ENCODE data around the gene PCDH10. TPM values are rescaled to one million over a fixed set of nuclear protein-coding genes. Genes with fewer than 3 reads are reported as not detected.

Gene PCDH10
- total RNA-seq, 2 experiments from 2014 or later, result not detected

DNA sequence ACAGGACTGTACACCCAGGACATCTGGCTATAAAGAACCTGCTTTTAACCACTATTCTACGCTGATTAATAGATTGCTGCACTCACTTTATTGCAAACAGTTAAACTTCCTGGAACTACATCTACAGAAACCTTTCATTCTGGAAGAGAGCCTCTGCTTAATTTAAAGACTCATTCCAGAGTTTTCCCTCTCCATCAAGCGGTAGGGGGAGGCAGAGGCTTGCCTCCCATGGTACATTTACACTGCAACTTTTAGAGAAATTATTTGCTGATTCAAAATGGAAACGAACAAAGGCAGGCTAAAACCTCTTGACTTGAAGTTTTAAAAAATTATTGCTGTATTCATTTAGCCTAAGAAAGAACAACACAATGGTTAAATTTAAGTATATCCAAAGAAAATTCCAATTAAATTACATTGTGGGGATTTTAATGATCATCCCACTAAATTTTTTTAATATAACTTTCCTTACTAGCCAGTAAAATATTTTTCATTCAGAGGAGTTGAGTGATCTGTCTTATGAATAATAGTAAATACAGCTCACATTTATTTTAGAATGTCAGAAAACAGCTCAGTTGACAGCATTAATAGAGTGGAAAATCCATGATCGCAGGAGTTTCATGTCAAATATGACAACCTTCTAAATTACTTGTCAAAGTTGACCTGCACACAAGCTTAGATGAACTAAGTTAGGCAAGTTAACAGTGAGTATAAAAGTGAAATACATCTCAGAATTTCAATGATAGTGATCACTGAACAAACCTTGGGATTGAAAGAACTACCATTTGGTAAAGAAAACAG lies 46.3 kb upstream of the PCDH10 start:
- H3K9me3 ChIP-seq (ENCODE audit: control insufficient read depth in 1 of 2, insufficient read depth in 1 of 2, low read length in 2 of 2), result no peaks in the 10 kb centered on the region
- no peaks in the 10 kb centered on the region for H3K27me3 ChIP-seq (ENCODE audit: control insufficient read depth in 1 of 2, insufficient read depth in 2 of 2, low read length in 2 of 2)
- H3K27ac ChIP-seq (ENCODE audit: low read depth in 1 of 2, low read length in 2 of 2), result no peak overlapping the region
- H3K4me1 ChIP-seq (ENCODE audit: insufficient read depth, low read length), result no peaks in the 10 kb centered on the region
- H3K4me1 Mint-ChIP-seq (ENCODE audit: low read depth), result no peaks in the 10 kb centered on the region
- no peak overlapping the region for H3K4me3 Mint-ChIP-seq
- POLR2A ChIA-PET, result no interaction called here
- no peak for ATAC-seq (ENCODE audit: poor library complexity)
- peaks cover 6% of the 10 kb centered on the region for H3K9me3 Mint-ChIP-seq
- DNase-seq, result no peak
- H3K27me3 Mint-ChIP-seq, result no peaks in the 10 kb centered on the region
- H3K36me3 Mint-ChIP-seq (ENCODE audit: low read depth), result no peaks in the 10 kb centered on the region
- TF ChIP-seq, protein P1, sequence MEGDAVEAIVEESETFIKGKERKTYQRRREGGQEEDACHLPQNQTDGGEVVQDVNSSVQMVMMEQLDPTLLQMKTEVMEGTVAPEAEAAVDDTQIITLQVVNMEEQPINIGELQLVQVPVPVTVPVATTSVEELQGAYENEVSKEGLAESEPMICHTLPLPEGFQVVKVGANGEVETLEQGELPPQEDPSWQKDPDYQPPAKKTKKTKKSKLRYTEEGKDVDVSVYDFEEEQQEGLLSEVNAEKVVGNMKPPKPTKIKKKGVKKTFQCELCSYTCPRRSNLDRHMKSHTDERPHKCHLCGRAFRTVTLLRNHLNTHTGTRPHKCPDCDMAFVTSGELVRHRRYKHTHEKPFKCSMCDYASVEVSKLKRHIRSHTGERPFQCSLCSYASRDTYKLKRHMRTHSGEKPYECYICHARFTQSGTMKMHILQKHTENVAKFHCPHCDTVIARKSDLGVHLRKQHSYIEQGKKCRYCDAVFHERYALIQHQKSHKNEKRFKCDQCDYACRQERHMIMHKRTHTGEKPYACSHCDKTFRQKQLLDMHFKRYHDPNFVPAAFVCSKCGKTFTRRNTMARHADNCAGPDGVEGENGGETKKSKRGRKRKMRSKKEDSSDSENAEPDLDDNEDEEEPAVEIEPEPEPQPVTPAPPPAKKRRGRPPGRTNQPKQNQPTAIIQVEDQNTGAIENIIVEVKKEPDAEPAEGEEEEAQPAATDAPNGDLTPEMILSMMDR (IDR thresholded peaks at IDR 0.05), result no peak
- no peak overlapping the region for H3K27ac Mint-ChIP-seq
- CTCF ChIA-PET, result no interaction called here
- intact Hi-C loops (cut with DNase I, micrococcal nuclease), result no loop called here
- H3K4me3 ChIP-seq (ENCODE audit: low read length), result no peak overlapping the region
- H3K36me3 ChIP-seq (ENCODE audit: insufficient read depth, low read length), result no peaks in the 10 kb centered on the region

DNA sequence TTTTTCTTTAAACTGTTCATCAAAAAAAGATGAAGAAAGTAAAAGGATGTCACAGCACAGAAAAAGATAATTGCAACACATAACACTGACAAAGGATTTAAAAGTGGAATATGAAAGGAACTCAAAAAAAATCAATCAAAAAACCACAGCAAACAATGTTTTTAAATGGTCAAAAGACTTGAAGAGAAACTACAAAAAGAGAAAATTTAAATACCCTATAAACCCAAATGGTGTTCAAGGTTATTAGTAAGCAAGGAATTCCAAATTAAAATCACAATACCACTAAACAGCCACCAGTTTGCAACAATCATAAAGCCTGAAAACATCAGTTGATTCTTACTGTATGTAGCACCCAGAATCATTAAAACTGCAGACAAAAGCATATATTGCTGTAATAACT lies 36.5 kb upstream of the PCDH10 start:
- intact Hi-C loops (cut with DNase I, micrococcal nuclease), result no loop called here

DNA sequence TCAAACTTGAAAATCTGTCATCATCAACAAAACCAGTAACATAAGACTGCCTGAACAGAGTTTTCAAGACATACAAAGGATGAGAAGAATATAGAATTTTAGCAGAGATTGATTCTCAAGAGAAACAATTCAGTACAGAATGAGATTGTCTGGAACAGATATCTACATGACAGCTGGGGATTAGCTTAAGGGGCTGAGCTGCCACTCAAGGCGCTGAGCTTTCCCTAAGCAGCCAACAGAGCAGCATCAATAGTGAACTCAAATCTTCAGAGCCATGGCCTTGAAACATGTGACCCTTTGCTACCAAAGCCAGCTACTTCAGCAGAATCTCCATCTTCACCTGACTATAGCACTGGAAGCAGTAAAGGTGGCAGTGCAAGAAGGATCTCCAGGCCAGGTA lies 24.3 kb upstream of the PCDH10 start:
- TF ChIP-seq, protein P1 (IDR thresholded peaks at IDR 0.05), result no peak
- no peak overlapping the region for H3K4me3 ChIP-seq (ENCODE audit: low read length)
- DNase-seq (no peak), ATAC-seq (ENCODE audit: poor library complexity) (no peak)
- intact Hi-C loops (cut with DNase I, micrococcal nuclease), result no loop called here
- Mint-ChIP-seq H3K36me3 (ENCODE audit: low read depth) (no peaks in the 10 kb centered on the region), H3K27ac (no peak overlapping the region), H3K4me1 (ENCODE audit: low read depth) (no peaks in the 10 kb centered on the region), H3K4me3 (no peak overlapping the region), H3K27me3 (no peaks in the 10 kb centered on the region), H3K9me3 (peaks cover 3% of the 10 kb centered on the region)
- H3K36me3 ChIP-seq (ENCODE audit: insufficient read depth, low read length), result no peaks in the 10 kb centered on the region
- CTCF ChIA-PET, result no interaction called here
- H3K4me1 ChIP-seq (ENCODE audit: insufficient read depth, low read length), result no peaks in the 10 kb centered on the region
- peaks cover 0 to 4% of the 10 kb centered on the region in 2 experiments for H3K9me3 ChIP-seq (ENCODE audit: control insufficient read depth in 1 of 2, insufficient read depth in 1 of 2, low read length in 2 of 2)
- H3K27ac ChIP-seq (ENCODE audit: low read depth in 1 of 2, low read length in 2 of 2), result no peak overlapping the region
- H3K27me3 ChIP-seq (ENCODE audit: control insufficient read depth in 1 of 2, insufficient read depth in 2 of 2, low read length in 2 of 2), result no peaks in the 10 kb centered on the region
- POLR2A ChIA-PET, result no interaction called here

More for the DNA sequence above, 36.5 kb upstream of the PCDH10 start:
- ATAC-seq (ENCODE audit: poor library complexity) (no peak), DNase-seq (no peak)
- CTCF ChIA-PET, result no interaction called here
- no peaks in the 10 kb centered on the region for H3K36me3 Mint-ChIP-seq (ENCODE audit: low read depth)
- no peaks in the 10 kb centered on the region for H3K27me3 ChIP-seq (ENCODE audit: control insufficient read depth in 1 of 2, insufficient read depth in 2 of 2, low read length in 2 of 2)
- no peak overlapping the region for H3K4me3 ChIP-seq (ENCODE audit: low read length)
- no peaks in the 10 kb centered on the region for H3K4me1 Mint-ChIP-seq (ENCODE audit: low read depth)
- H3K27ac ChIP-seq (ENCODE audit: low read depth in 1 of 2, low read length in 2 of 2), result no peak overlapping the region
- TF ChIP-seq, protein P1 (IDR thresholded peaks at IDR 0.05), result no peak
- H3K27me3 Mint-ChIP-seq, result no peaks in the 10 kb centered on the region
- no peak overlapping the region for H3K27ac Mint-ChIP-seq
- no peak overlapping the region for H3K4me3 Mint-ChIP-seq
- no peaks in the 10 kb centered on the region for H3K9me3 ChIP-seq (ENCODE audit: control insufficient read depth in 1 of 2, insufficient read depth in 1 of 2, low read length in 2 of 2)
- no peaks in the 10 kb centered on the region for H3K4me1 ChIP-seq (ENCODE audit: insufficient read depth, low read length)
- H3K9me3 Mint-ChIP-seq, result peaks cover 2% of the 10 kb centered on the region
- POLR2A ChIA-PET, result no interaction called here
- H3K36me3 ChIP-seq (ENCODE audit: insufficient read depth, low read length), result no peaks in the 10 kb centered on the region
